ENCODE data around the gene RNU1-3. TPM values are rescaled to one million over a fixed set of nuclear protein-coding genes. Genes with fewer than 3 reads are reported as not detected.
"Not testable (repeated sequence)": the region's sequence is repeated elsewhere in the genome, so short reads cannot be mapped to it uniquely, and the experiment has no call there.

The RNU1-3 gene
- total and polyA plus RNA-seq, 2 donors (not counting 1 experiment from before 2014, with no cell fraction given): 3,997 TPM; not detected in 1

DNA sequence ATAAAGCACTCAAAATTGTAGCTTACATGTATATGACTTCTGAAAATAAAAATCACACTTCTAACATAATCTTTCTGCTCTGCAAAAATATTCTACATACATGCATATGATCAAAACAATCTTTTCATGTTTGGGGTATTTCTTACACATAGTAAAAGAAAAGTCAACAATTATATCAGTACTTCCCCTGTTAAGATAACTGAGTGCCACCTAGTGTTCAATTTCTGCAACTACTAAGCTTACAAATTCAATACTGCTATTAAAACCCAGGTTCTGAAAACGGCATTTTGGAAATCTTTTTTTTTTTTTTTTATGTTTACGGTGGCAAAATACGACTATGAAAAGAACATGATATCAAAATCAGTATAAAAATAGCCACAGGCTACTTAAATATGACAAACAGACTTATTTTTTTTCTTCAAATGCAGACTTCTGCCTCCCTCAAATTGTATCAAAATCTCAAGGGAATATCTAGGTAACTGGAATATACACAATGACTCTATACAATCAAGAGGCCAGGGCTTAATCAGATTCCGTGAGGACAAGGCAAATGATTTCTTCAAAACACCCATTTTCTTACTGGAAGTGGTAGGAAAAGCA is 18.1 kb upstream of the RNU1-3 start:
- not testable (repeated sequence) for H3K9me3 ChIP-seq (ENCODE audit: control insufficient read depth, insufficient read depth, low read depth, low read length); H3K4me3 ChIP-seq (replicated peaks in 1 of 4; ENCODE audit: control extremely low read depth in 1 of 4, insufficient read depth in 1 of 4, low read depth in 3 of 4, low read length in 4 of 4); H2AFZ ChIP-seq (ENCODE audit: low read length); H3K79me2 ChIP-seq (ENCODE audit: control insufficient read depth, insufficient read depth, low read length); H3K4me1 ChIP-seq (ENCODE audit: control insufficient read depth, extremely low read depth, insufficient read depth, low read length); H3K9ac ChIP-seq (ENCODE audit: insufficient read depth, low read length); H3K4me2 ChIP-seq (ENCODE audit: extremely low read depth, insufficient read depth, low read length); H3K36me3 ChIP-seq (ENCODE audit: control insufficient read depth, insufficient read depth, low read length); H3K27me3 ChIP-seq (ENCODE audit: control insufficient read depth, insufficient read depth, low read length); H3K27ac ChIP-seq (ENCODE audit: insufficient read depth, low read length); H4K20me1 ChIP-seq (ENCODE audit: control insufficient read depth, extremely low read depth, insufficient read depth, low read length); DNase-seq (ENCODE audit: low read depth in 2 of 2)
- TF ChIP-seq, protein P1, sequence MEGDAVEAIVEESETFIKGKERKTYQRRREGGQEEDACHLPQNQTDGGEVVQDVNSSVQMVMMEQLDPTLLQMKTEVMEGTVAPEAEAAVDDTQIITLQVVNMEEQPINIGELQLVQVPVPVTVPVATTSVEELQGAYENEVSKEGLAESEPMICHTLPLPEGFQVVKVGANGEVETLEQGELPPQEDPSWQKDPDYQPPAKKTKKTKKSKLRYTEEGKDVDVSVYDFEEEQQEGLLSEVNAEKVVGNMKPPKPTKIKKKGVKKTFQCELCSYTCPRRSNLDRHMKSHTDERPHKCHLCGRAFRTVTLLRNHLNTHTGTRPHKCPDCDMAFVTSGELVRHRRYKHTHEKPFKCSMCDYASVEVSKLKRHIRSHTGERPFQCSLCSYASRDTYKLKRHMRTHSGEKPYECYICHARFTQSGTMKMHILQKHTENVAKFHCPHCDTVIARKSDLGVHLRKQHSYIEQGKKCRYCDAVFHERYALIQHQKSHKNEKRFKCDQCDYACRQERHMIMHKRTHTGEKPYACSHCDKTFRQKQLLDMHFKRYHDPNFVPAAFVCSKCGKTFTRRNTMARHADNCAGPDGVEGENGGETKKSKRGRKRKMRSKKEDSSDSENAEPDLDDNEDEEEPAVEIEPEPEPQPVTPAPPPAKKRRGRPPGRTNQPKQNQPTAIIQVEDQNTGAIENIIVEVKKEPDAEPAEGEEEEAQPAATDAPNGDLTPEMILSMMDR (conservative IDR thresholded peaks at IDR 0.05 in 1 of 2, IDR thresholded peaks at IDR 0.05 in 1 of 2; ENCODE audit: low read depth in 1 of 2, low read length in 2 of 2): peak in 1 of 2 donors; percentile 22

DNA sequence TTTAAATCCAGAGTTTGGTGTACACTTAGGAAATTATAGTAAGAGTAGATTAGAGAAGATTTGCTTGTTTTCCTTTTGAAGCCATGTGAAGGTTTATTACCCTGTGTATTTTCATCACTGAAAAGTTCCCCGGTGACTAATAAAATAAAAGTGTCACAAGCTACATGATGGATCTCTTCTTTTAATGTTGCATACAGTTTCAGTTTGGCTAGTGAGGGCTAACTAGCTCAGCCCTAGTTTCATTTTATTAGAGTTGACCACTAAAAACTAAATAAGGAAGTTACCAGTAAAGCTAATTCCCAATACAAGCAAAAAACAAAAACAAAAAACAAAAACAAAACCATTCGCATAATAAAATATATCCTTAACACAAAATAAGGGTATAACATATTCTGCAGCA is 17.4 kb upstream of the RNU1-3 start:
- not testable (repeated sequence) for H3K9ac ChIP-seq (ENCODE audit: insufficient read depth, low read length); H3K36me3 ChIP-seq (ENCODE audit: control insufficient read depth, insufficient read depth, low read length); DNase-seq (ENCODE audit: low read depth in 2 of 2); H3K4me1 ChIP-seq (ENCODE audit: control insufficient read depth, extremely low read depth, insufficient read depth, low read length); H3K4me3 ChIP-seq (replicated peaks in 1 of 4; ENCODE audit: control extremely low read depth in 1 of 4, insufficient read depth in 1 of 4, low read depth in 3 of 4, low read length in 4 of 4); H2AFZ ChIP-seq (ENCODE audit: low read length); H3K27me3 ChIP-seq (ENCODE audit: control insufficient read depth, insufficient read depth, low read length); H3K4me2 ChIP-seq (ENCODE audit: extremely low read depth, insufficient read depth, low read length); H4K20me1 ChIP-seq (ENCODE audit: control insufficient read depth, extremely low read depth, insufficient read depth, low read length); H3K9me3 ChIP-seq (ENCODE audit: control insufficient read depth, insufficient read depth, low read depth, low read length); H3K79me2 ChIP-seq (ENCODE audit: control insufficient read depth, insufficient read depth, low read length); H3K27ac ChIP-seq (ENCODE audit: insufficient read depth, low read length)

DNA sequence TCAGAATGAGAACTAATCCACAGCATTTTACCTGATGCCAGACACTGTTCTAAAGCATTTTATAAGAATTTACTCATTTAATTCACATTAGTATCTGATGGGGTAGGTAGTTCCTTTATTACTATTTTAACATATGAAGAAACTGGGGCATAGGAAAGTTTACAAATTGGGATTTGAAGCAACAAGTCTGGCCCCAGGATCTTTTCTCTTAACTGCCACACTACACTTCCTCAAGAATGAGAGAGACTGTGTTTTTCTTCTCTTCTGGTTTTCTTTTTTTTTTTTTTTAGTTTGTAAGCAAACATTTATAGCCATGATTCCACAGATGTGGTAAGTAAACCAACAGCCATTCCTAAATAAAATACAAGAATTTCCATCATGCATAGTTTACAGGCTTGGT is 16.1 kb upstream of the RNU1-3 start:
- H3K4me3 ChIP-seq (replicated peaks in 1 of 4; ENCODE audit: control extremely low read depth in 1 of 4, insufficient read depth in 1 of 4, low read depth in 3 of 4, low read length in 4 of 4); DNase-seq (ENCODE audit: low read depth in 2 of 2); H3K36me3 ChIP-seq (ENCODE audit: control insufficient read depth, insufficient read depth, low read length); H3K9ac ChIP-seq (ENCODE audit: insufficient read depth, low read length); H3K4me1 ChIP-seq (ENCODE audit: control insufficient read depth, extremely low read depth, insufficient read depth, low read length); H3K79me2 ChIP-seq (ENCODE audit: control insufficient read depth, insufficient read depth, low read length); H3K9me3 ChIP-seq (ENCODE audit: control insufficient read depth, insufficient read depth, low read depth, low read length); H3K27ac ChIP-seq (ENCODE audit: insufficient read depth, low read length); H3K27me3 ChIP-seq (ENCODE audit: control insufficient read depth, insufficient read depth, low read length); H2AFZ ChIP-seq (ENCODE audit: low read length); H4K20me1 ChIP-seq (ENCODE audit: control insufficient read depth, extremely low read depth, insufficient read depth, low read length); H3K4me2 ChIP-seq (ENCODE audit: extremely low read depth, insufficient read depth, low read length): not testable (repeated sequence)

DNA sequence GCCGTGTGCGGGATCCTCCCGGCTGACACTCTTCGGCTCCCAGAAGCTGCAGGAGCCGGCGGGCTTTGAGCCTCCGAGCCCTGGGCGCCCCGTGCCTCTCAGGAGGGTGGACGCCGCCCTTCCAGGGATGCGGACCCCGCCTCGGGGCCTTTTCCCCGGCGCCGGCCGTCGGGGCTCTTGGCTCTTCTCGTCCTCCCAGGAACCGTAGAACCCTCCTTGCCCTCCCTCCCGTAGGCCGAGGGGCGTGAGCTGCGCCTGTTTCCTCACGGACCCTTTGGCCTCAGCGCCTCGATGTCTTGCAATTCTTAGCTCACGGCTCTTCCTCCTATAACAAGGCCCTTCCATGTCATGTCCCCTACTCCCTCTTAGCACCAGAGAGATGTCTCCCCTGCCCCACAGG is 13.6 kb upstream of the RNU1-3 start:
- H3K4me3 ChIP-seq (replicated peaks in 1 of 4; ENCODE audit: control extremely low read depth in 1 of 4, insufficient read depth in 1 of 4, low read depth in 3 of 4, low read length in 4 of 4); H3K9ac ChIP-seq (ENCODE audit: insufficient read depth, low read length); H2AFZ ChIP-seq (ENCODE audit: low read length); H3K36me3 ChIP-seq (ENCODE audit: control insufficient read depth, insufficient read depth, low read length); H3K9me3 ChIP-seq (ENCODE audit: control insufficient read depth, insufficient read depth, low read depth, low read length); H4K20me1 ChIP-seq (ENCODE audit: control insufficient read depth, extremely low read depth, insufficient read depth, low read length); H3K4me2 ChIP-seq (ENCODE audit: extremely low read depth, insufficient read depth, low read length); H3K4me1 ChIP-seq (ENCODE audit: control insufficient read depth, extremely low read depth, insufficient read depth, low read length); DNase-seq (ENCODE audit: low read depth in 2 of 2); H3K79me2 ChIP-seq (ENCODE audit: control insufficient read depth, insufficient read depth, low read length); H3K27me3 ChIP-seq (ENCODE audit: control insufficient read depth, insufficient read depth, low read length); H3K27ac ChIP-seq (ENCODE audit: insufficient read depth, low read length): not testable (repeated sequence)
